ENCODE measurements around the gene YTHDC1. TPM values are rescaled to one million over a fixed set of nuclear protein-coding genes. Genes with fewer than 3 reads are reported as not detected.
A peak's percentile ranks its signal among the peaks of the same experiment; 100 is the strongest.
"Not testable (repeated sequence)": the region's sequence is repeated elsewhere in the genome, so short reads cannot be mapped to it uniquely, and the experiment has no call there.

The YTHDC1 gene
- 46.2 TPM for total RNA-seq
- long read RNA-seq, full-length matches to known transcripts: 6 of 11 reads
- long read RNA-seq, partial matches to known transcripts: 2 of 11 reads
- long read RNA-seq, other reads (novel, unspliced or antisense): 3 of 11 reads

DNA sequence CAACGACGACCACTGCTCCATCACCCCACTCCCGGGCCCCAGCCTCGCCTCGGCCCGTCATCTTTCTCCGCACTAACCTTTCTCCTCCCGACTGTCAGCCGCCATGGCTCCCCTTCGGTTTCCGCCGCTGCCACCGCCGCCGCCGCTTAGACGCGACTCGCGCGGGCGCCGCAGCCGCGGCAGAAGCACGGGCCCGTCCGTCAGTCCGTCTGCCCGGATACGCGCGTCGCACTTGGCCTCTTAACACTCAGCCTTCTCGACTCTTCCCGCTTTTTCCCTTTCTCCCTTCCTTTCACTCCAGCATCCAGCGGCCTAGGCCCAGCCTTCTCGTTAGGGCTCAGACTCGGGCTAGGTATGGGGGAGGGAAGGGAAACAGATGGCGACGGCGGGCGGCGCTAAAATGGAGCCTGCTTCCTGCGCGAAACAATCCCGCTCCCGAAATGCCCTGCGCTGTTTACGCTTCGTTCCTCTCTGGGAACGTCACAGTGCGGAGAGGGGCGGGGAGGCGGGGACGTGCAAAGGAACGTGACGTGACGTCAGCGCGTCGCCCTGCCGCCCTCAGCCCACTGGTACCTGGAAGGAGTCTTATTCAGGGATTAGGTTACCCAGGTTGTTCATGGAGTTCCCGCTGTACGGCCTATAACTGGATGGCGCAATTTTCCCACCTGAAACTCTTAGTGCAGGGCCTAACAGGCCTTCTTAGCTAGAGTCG lies at the start of gene YTHDC1:
YTHDC1 (minus strand) TSS at position 442 of the 712 bp plus-strand sequence; CDS start at position 105, 337 bp downstream.
- Histone ChIP-seq H3K4me3 (peak within 1 kb of the TSS; percentile 94), H3K4me1 (peaks cover 47% of the 10 kb centered on the region), H3K36me3 (no peaks in the 10 kb centered on the region), H3K9me3 (replicated peaks) (no peaks in the 10 kb centered on the region), H3K27me3 (ENCODE audit: low read depth) (no peaks in the 10 kb centered on the region), H3K27ac (replicated peaks) (peak within 1 kb of the TSS; percentile 97)
- intact Hi-C loops (cut with micrococcal nuclease): no loop called here
- TF ChIP-seq, protein P1, sequence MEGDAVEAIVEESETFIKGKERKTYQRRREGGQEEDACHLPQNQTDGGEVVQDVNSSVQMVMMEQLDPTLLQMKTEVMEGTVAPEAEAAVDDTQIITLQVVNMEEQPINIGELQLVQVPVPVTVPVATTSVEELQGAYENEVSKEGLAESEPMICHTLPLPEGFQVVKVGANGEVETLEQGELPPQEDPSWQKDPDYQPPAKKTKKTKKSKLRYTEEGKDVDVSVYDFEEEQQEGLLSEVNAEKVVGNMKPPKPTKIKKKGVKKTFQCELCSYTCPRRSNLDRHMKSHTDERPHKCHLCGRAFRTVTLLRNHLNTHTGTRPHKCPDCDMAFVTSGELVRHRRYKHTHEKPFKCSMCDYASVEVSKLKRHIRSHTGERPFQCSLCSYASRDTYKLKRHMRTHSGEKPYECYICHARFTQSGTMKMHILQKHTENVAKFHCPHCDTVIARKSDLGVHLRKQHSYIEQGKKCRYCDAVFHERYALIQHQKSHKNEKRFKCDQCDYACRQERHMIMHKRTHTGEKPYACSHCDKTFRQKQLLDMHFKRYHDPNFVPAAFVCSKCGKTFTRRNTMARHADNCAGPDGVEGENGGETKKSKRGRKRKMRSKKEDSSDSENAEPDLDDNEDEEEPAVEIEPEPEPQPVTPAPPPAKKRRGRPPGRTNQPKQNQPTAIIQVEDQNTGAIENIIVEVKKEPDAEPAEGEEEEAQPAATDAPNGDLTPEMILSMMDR (IDR thresholded peaks at IDR 0.05; ENCODE audit: borderline replicate concordance): no peak
- DNase-seq: peak; percentile 97

DNA sequence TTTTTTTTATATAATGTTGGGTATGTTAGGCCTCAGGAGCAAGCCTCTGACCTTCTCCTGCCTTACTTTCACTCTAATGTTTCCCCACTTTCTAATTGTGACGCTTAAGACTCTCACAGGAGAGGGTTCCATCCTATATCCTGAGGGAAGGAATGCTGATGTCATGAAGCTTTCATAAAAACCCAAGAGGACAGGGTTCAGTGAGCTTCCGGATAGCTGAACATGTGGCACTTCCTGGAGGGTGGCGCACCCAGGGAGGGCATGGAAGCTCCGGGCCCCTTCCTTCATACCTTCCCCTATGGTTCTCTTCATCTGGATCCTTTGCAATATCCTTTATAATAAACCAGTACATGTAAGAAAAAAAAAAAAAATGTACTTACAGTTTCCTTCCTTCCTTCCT lies 49.4 kb upstream of the YTHDC1 start:
- TF ChIP-seq, protein P1 (IDR thresholded peaks at IDR 0.05; ENCODE audit: borderline replicate concordance): no peak
- no peaks in the 10 kb centered on the region for H3K4me1 ChIP-seq
- no peak for DNase-seq
- intact Hi-C loops (cut with micrococcal nuclease): no loop called here
- no peaks in the 10 kb centered on the region for H3K9me3 ChIP-seq (replicated peaks)
- no peaks in the 10 kb centered on the region for H3K36me3 ChIP-seq
- H3K27me3 ChIP-seq (ENCODE audit: low read depth): peaks cover under 1% of the 10 kb centered on the region
- H3K4me3 ChIP-seq: no peak overlapping the region
- no peak overlapping the region for H3K27ac ChIP-seq (replicated peaks)

DNA sequence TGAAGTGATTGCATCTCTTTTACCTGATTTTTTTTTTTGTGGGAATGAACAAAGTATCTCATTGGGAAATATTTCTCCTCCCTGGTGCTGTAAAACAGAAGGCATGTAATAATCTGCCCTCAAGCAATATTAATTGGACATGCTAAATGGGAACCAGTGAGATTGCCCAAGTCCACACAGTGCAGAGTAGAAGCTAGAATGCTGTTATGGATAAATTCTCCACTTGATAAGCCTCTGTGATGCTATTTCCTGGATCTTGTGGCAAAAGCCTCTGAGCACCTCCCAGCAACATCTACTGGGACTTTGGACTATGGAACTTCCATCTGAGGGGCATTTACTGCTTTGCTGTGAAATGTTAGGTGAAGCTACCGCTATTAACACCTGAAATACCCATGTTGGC lies 46.9 kb upstream of the YTHDC1 start:
- Histone ChIP-seq H3K4me3 (no peak overlapping the region), H3K36me3 (no peaks in the 10 kb centered on the region), H3K4me1 (no peaks in the 10 kb centered on the region), H3K27ac (replicated peaks) (no peak overlapping the region), H3K27me3 (ENCODE audit: low read depth) (peaks cover 25% of the 10 kb centered on the region), H3K9me3 (replicated peaks) (no peaks in the 10 kb centered on the region)
- no peak for DNase-seq
- TF ChIP-seq, protein P1 (IDR thresholded peaks at IDR 0.05; ENCODE audit: borderline replicate concordance): no peak
- intact Hi-C loops (cut with micrococcal nuclease): no loop called here

DNA sequence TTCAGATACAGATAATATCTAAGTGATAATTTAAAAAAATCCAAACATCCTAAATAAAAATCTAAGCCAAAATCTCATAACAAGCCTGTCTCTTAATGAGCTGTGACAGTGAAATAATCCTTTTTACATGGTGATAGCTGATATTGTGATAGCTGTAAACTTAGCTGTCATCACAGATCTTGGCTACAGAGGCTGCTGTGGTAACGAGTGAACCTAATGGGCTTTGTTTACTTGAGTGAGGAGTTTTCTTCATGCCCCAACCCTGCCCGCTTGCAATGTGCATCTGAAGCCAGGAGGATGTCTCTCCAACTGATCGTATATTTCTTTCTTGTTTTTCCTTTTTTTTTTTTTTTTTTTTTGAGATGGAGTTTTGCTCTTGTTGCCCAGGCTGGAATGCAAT lies 41.5 kb upstream of the YTHDC1 start:
- Histone ChIP-seq H3K4me3 (no peak overlapping the region), H3K4me1 (no peaks in the 10 kb centered on the region), H3K36me3 (no peaks in the 10 kb centered on the region), H3K27ac (replicated peaks) (no peak overlapping the region), H3K9me3 (replicated peaks) (no peaks in the 10 kb centered on the region), H3K27me3 (ENCODE audit: low read depth) (peaks cover 40% of the 10 kb centered on the region)
- TF ChIP-seq, protein P1 (IDR thresholded peaks at IDR 0.05; ENCODE audit: borderline replicate concordance): no peak
- intact Hi-C loops (cut with micrococcal nuclease): no loop called here
- DNase-seq: no peak

GRCh38 chr4:68390205-68390935 lies 40.5 kb upstream of the YTHDC1 start:
- no peaks in the 10 kb centered on the region for H3K9me3 ChIP-seq (replicated peaks)
- DNase-seq: no peak
- H3K36me3 ChIP-seq: no peaks in the 10 kb centered on the region
- H3K27ac ChIP-seq (replicated peaks): no peak overlapping the region
- peaks cover 50% of the 10 kb centered on the region for H3K27me3 ChIP-seq (ENCODE audit: low read depth)
- TF ChIP-seq, protein P1 (IDR thresholded peaks at IDR 0.05; ENCODE audit: borderline replicate concordance): no peak
- intact Hi-C loops (cut with micrococcal nuclease): no loop called here
- H3K4me3 ChIP-seq: no peak overlapping the region
- no peaks in the 10 kb centered on the region for H3K4me1 ChIP-seq

- H3K4me1 ChIP-seq; H3K9me3 ChIP-seq (replicated peaks); intact Hi-C loops (cut with micrococcal nuclease); H3K27ac ChIP-seq (replicated peaks); DNase-seq; H3K4me3 ChIP-seq; H3K36me3 ChIP-seq: not testable (repeated sequence)
- peaks cover 59% of the 10 kb centered on the region for H3K27me3 ChIP-seq (ENCODE audit: low read depth)
Measured at GRCh38 chr4:68389386-68389913, 39.6 kb upstream of the YTHDC1 start.

Data from left ventricle myocardium inferior (tissue), 1 donor.